Erythroblast (primary cell): ENCODE data around the gene UBE4B.

Experiments
- GATA1 ChIP-seq: IDR thresholded peaks from 2 replicates; pipeline ENCODE4 v1.6.1; 2011; ENCODE audit warnings: low read depth, mild to moderate bottlenecking, control low read depth, low read length, moderate library complexity
- POLR2A ChIP-seq: IDR thresholded peaks from 2 replicates; pipeline ENCODE4 v1.6.1; 2011; ENCODE audit warnings: mild to moderate bottlenecking, low read length

- TF ChIP-seq POLR2A, result no peak
- TF ChIP-seq GATA1, result no peak
Measured at GRCh38 chr1:10025354-10025753, 7.4 kb upstream of the UBE4B start.
